Naive thymus-derived CD8-positive, alpha-beta T cell (primary cell): ENCODE results near the gene CCNY. TPM values are rescaled to one million over a fixed set of nuclear protein-coding genes. Genes with fewer than 3 reads are reported as not detected.
A peak's percentile ranks its signal among the peaks of the same experiment; 100 is the strongest.

Experiments used
- ATAC-seq, 2 donors: fragments of 150-1000 bp; cut with Tn5 transposase in 1 of 2; sonication (Bioruptor Pico), chemical (Tn5 transposase) in 1 of 2; 1 replicate in 1 of 2; 2 replicates in 1 of 2; pipeline ENCODE4 v1.10.0; 2021; ENCODE audit warnings: mild to moderate bottlenecking in 2 of 2, moderate library complexity in 2 of 2
- POLR2A ChIA-PET: fragments of 350-600 bp; sonication (Branson Sonifier 250); formaldehyde crosslinking; loops from one replicate; lab custom pipeline; 2021; ENCODE audit warnings: antibody characterized with exemption; lab: Charles Lee
- DNase-seq, 10 donors: peaks; one replicate each; pipeline versions ENCODE4 v3.0.0 to v3.0.0-alpha.2; 2020 to 2022
- H3K27ac Mint-ChIP-seq, 10 donors: one replicate each; pipeline ENCODE4 v1.8.0; 2020 to 2022; ENCODE audit warnings: mild to moderate bottlenecking in 10 of 10, mixed read lengths in 10 of 10, moderate library complexity in 4 of 10, inconsistent platforms in 1 of 10
- H3K27me3 Mint-ChIP-seq, 5 donors: one replicate each; pipeline ENCODE4 v1.8.0; 2021 to 2022; ENCODE audit warnings: mixed read lengths in 5 of 5
- H3K36me3 Mint-ChIP-seq, 3 donors: one replicate each; pipeline ENCODE4 v1.8.0; 2020 to 2022; ENCODE audit warnings: mixed read lengths in 3 of 3, mild to moderate bottlenecking in 2 of 3, inconsistent platforms in 1 of 3
- H3K4me1 Mint-ChIP-seq, 4 donors: one replicate each; pipeline ENCODE4 v1.8.0; 2021 to 2022; ENCODE audit warnings: mixed read lengths in 4 of 4
- H3K4me3 Mint-ChIP-seq, 10 donors: one replicate each; pipeline ENCODE4 v1.8.0; 2020 to 2022; ENCODE audit warnings: mild to moderate bottlenecking in 10 of 10, mixed read lengths in 10 of 10, moderate library complexity in 6 of 10, inconsistent platforms in 1 of 10
- H3K9me3 Mint-ChIP-seq, 9 donors: one replicate each; pipeline ENCODE4 v1.8.0; 2020 to 2022; ENCODE audit warnings: mixed read lengths in 9 of 9, mild to moderate bottlenecking in 3 of 9, inconsistent platforms in 1 of 9, moderate library complexity in 1 of 9
- polyA plus RNA-seq, 3 donors: library from polyadenylated mRNA; unstranded; fragments of 300-500 nt; fragmentation: Illumina TruSeq; gene quantifications; one replicate each; pipeline ENCODE4 v1.2.3, GENCODE V29; 2021
- total RNA-seq, 8 experiments: library from RNA in 2 of 8; stranded (reverse) in 2 of 8; gene quantifications; one replicate each; pipeline ENCODE4 v1.2.3 and lab custom pipeline; 2021 to 2026

Gene CCNY
- total and polyA plus RNA-seq, 5 experiments from 2014 or later = 11.0 to 78.6 (median 25.5) TPM

GRCh38 chr10:35612385-35613106, 276.2 kb downstream of the CCNY start:
- no peak for DNase-seq
- peaks cover 0 to 5% (median 4%) of the 10 kb centered on the region in 3 donors for H3K36me3 Mint-ChIP-seq
- H3K9me3 Mint-ChIP-seq = peaks cover 0 to 7% (median 3%) of the 10 kb centered on the region in 9 donors
- no peak for ATAC-seq
- POLR2A ChIA-PET = no interaction called here
- peaks cover 0 to 2% (median under 1%) of the 10 kb centered on the region in 4 donors for H3K4me1 Mint-ChIP-seq
- H3K4me3 Mint-ChIP-seq = no peak overlapping the region
- peaks cover 13 to 66% (median 33%) of the 10 kb centered on the region in 5 donors for H3K27me3 Mint-ChIP-seq
- no peak overlapping the region for H3K27ac Mint-ChIP-seq

- POLR2A ChIA-PET = no interaction called here
These were observed 276.8 kb downstream of the CCNY start for GRCh38 chr10:35613107-35613440.

DNA sequence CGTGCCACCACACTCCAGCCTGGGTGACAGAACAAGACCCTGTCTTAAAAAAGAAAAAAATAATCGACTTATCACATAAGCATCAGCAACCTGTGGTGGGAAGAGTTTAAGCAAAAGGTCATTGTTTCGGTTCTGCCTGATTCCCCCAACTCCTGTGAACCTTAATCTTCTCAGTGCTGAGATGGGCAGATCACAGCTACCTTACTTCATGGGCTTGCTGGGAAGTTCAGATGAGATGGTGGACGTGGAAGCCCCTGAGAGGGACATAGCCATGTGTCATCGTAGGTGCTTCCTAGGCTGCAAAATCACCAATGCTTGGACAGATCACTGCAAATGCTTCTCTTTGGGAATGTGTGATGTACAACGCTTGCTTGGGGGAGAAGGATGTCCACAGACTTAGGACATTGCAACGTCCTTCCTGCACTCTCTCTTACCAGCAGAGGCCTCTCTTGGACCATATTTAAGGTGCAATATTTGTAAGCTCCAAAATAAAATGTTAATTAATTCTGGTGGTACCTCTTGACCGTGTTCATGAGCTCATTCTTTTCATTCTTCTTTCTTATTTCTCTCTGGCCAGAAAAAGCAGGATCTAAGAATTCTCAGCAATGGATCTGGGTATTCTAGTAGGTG, 277.4 kb downstream of the CCNY start:
- peaks cover 14 to 63% (median 33%) of the 10 kb centered on the region in 5 donors for H3K27me3 Mint-ChIP-seq
- POLR2A ChIA-PET = no interaction called here
- ATAC-seq = no peak
- no peak overlapping the region for H3K4me3 Mint-ChIP-seq
- DNase-seq = no peak
- H3K36me3 Mint-ChIP-seq = peaks cover 0 to 6% (median 5%) of the 10 kb centered on the region in 3 donors
- H3K27ac Mint-ChIP-seq = peak overlapping the region in 1 of 10 donors; percentile 84
- H3K4me1 Mint-ChIP-seq = no peaks in the 10 kb centered on the region
- H3K9me3 Mint-ChIP-seq = peaks cover 0 to 7% (median 3%) of the 10 kb centered on the region in 9 donors

More at GRCh38 chr10:35613107-35613440, 276.8 kb downstream of the CCNY start:
- Mint-ChIP-seq H3K36me3 (peaks cover 0 to 5% (median 4%) of the 10 kb centered on the region in 3 donors), H3K9me3 (peaks cover 0 to 7% (median 3%) of the 10 kb centered on the region in 9 donors), H3K4me1 (no peaks in the 10 kb centered on the region), H3K27ac (no peak overlapping the region), H3K4me3 (no peak overlapping the region), H3K27me3 (peaks cover 13 to 63% (median 33%) of the 10 kb centered on the region in 5 donors)
- DNase-seq (no peak), ATAC-seq (no peak)

GRCh38 chr10:35614312-35614711, 278.0 kb downstream of the CCNY start:
- POLR2A ChIA-PET = no interaction called here
- Mint-ChIP-seq H3K27ac (no peak overlapping the region), H3K4me1 (no peaks in the 10 kb centered on the region), H3K36me3 (peaks cover 0 to 6% (median 5%) of the 10 kb centered on the region in 3 donors), H3K27me3 (peaks cover 11 to 62% (median 35%) of the 10 kb centered on the region in 5 donors), H3K9me3 (peaks cover 0 to 12% (median 5%) of the 10 kb centered on the region in 9 donors), H3K4me3 (no peak overlapping the region)
- no peak for DNase-seq
- ATAC-seq = no peak

Other genes with a start within 250 kb of the CCNY start
- gene CUL2, start 246.2 kb upstream of the CCNY start, total RNA-seq = 10 to 100 TPM; 37.3 to 37.6 TPM
- 10 to 100 TPM; 21.9 to 25.8 (median 22.5) TPM for gene CUL2, start 246.2 kb upstream of the CCNY start, polyA plus RNA-seq
- 10 to 100 TPM; 16.4 to 17.1 TPM for gene CREM, start 209.7 kb upstream of the CCNY start, total RNA-seq
- gene CREM, start 209.7 kb upstream of the CCNY start, polyA plus RNA-seq = 10 to 100 TPM; 20.4 to 29.6 (median 23.7) TPM